ENCODE results near the gene IGFBP7.

The IGFBP7 gene

DNA sequence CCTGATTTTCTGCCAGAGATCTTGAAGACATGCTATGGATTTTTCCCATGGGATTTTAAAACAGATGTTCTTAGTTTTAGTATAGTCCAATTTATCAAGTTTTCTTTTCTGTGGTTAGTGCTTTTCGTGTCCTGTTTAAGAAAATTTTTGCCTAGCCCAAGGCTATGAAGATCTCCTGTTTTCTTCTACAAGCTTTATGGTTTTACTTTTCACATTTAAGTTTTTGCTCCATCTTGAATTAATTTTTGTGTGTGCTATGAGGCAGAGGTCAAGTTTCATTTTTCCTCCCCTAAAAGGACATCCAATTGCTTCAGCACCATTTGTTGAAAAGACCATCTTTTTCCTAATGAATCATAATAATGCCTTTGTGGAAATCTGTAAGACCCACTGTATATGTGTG is 65.9 kb downstream of the IGFBP7 start:
- DNase-seq (ENCODE audit: extremely low read depth in 1 of 2, low read depth in 1 of 2), result no peak

DNA sequence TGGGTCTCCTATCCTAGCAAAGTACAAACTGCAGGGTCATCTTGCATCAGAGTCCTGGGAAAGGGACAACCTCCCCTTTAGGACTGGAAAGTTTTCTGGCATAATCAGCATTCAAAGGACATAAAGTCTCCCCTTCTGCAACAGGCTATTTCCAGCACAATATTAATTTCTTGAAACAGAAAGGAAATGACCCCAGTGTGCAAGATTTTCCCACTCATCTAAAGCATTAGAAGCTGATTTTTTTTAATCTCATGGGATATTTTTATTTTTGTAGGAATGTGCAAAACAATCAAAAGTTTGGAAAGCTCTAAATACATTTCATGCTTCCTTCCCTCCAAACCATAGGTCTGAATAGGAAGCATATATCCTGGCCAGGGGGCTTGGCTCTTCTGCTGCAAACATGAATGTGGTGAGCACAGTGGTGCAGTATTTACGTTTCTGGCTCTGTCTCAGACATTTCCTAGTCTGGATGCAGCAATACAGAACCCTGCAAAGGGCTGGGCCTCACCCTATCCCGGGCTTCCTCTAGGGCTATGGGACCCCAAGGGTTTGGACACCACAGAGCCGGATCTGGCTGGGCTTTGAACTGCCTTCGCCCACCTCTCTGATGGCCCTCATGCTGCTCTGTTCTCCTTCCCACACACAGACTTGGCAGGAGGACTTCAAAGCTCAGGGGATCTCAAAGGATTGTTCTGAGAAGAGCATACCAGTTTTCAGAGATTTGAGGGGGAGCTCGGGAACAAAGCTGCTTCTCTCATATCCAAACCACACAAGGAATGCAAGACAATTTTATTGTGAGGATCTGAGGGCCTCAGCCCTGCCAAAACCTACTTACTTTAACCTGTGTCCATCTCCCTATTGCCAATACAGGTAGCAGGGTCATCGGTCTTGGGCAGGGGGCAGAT is 66.6 kb downstream of the IGFBP7 start:
- no peak for DNase-seq (ENCODE audit: extremely low read depth in 1 of 2, low read depth in 1 of 2)

DNA sequence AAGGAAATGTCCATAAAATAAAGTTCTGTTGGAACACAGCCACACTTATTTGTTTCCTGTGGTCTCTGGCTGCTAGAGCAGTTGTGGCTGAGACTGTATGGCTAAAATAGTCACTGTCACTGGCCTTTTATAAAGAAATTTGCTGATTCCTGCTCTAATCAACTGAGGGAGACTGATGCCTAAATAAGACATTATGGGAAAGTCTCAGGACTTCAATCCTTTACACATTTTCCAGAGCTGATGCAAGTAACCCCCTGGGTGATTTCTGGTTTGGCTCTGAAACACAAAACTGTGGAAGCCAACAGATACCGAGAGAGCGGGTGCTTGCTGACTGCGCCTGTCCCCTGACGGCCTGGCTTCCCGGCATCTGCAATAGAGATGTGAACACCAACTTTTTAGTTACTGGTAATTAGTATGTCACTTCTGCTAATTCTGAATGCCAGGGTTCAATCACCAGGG is 67.4 kb downstream of the IGFBP7 start:
- no peak for DNase-seq (ENCODE audit: extremely low read depth in 1 of 2, low read depth in 1 of 2)

DNA sequence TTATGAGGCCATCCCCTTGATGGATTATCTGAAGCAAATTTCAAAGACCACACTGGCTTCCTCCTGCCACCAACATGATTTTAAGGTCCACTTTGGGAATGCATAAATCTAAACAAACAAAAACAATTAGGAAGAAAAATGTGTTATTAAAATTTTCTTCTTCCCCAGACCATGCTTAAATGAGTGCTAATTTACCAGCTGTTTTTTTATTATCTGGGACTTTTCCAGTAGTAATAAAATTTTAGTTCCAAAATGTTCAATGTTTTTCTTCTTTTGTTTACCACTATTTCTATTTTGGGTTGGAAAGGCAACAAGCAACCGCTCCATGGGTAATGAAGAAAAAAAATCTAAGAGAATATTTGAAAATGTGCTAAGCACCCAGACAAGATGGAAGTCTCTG is 69.2 kb downstream of the IGFBP7 start:
- DNase-seq (ENCODE audit: extremely low read depth in 1 of 2, low read depth in 1 of 2), result no peak

- DNase-seq (ENCODE audit: extremely low read depth in 1 of 2, low read depth in 1 of 2), result no peak
Measured at GRCh38 chr4:57040510-57040909, 69.7 kb downstream of the IGFBP7 start.

GRCh38 chr4:57039345-57039744 is 70.8 kb downstream of the IGFBP7 start:
- DNase-seq (ENCODE audit: extremely low read depth in 1 of 2, low read depth in 1 of 2), result no peak

GRCh38 chr4:57037982-57038604 is 72.1 kb downstream of the IGFBP7 start:
- no peak for DNase-seq (ENCODE audit: extremely low read depth in 1 of 2, low read depth in 1 of 2)

DNA sequence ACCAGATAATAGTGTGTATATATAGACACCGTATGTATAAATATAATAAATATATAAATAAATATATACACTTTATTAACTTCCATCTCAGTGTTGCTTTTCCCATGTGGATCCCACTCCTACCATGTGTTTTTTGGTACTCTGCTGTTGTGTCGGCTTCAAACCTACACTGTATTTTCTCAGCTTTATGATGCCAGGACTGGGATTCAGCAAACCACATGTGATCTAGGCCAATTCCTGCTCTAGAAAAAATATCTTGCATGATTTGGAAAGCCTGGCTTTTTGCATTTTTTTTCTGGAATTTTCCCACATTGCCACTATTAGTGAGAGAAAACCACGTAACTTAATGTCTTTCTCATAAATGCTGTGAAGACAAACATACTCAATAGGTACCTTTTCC is 75.7 kb downstream of the IGFBP7 start:
- no peak for DNase-seq (ENCODE audit: extremely low read depth in 1 of 2, low read depth in 1 of 2)

- DNase-seq (ENCODE audit: extremely low read depth in 1 of 2, low read depth in 1 of 2), result no peak
Measured at GRCh38 chr4:57023104-57023503, 87.1 kb downstream of the IGFBP7 start.

GRCh38 chr4:57020467-57021101 is 89.6 kb downstream of the IGFBP7 start:
- no peak for DNase-seq (ENCODE audit: extremely low read depth in 1 of 2, low read depth in 1 of 2)

DNA sequence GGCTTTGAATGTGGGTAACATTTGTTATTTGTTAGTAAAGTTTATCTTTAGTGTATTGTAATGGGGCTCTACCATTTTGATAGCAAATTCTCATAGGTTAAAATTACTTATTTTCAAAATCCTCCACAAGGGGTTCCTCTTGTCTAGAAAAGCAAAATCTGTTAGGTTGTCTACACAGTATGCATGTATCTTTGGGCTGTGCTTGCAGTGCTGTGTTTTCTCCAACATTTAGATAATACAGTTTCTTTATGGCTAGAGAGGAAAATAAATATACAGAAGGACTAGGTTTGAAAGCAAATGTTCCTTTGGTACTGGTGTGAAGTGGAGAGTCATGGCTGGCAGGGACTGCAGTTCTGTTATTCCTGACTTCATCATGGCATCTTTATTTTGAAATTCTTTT is 91.2 kb downstream of the IGFBP7 start:
- DNase-seq (ENCODE audit: extremely low read depth in 1 of 2, low read depth in 1 of 2), result no peak

DNA sequence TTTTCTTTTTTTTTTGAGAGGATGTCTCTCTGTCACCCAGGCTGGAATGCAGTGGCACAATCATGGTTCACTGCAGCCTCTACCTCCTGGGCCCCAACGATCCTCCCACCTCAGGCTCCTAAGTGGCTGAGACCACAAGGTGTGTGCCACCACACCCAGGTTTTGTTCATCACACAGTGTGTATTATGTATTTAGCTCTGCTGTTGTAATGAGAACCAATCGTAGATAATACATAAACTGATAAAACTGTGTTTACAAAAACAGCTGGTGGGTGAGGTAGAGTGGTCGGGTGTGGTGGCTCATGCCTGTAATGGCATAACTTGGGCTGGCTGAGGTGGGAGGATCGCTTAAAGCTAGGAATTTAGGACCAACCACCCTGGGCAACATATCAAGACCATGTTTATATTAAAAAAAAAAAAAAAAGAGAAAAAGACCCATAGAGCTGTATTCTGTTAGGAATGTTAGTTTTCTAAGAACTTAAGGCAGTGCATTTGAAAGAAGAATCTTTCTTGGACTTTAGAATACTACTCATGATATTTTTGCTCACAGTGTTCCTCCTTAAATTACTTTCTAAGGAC is 96.6 kb downstream of the IGFBP7 start:
- DNase-seq (ENCODE audit: extremely low read depth in 1 of 2, low read depth in 1 of 2), result no peak

DNA sequence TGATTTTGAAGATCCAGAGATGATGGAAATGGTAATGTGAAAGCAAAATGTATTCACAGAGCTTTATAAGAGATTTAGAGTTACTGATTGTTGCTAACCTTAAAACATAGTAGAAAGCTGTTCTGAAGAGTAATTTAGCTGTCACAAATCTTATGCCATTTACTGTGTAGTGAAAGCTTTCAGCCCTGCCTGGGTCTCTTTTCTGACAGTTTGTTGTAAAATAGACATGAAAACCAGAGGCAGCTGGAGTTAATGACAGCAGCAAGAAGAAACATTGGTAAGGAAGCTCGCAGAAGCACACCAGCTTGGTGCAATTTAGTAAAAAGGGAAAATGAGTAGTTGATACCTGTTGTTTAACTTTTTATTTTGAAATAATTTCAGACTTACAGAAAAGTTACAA is 110.4 kb downstream of the IGFBP7 start:
- no peak for DNase-seq (ENCODE audit: extremely low read depth in 1 of 2, low read depth in 1 of 2)

DNA sequence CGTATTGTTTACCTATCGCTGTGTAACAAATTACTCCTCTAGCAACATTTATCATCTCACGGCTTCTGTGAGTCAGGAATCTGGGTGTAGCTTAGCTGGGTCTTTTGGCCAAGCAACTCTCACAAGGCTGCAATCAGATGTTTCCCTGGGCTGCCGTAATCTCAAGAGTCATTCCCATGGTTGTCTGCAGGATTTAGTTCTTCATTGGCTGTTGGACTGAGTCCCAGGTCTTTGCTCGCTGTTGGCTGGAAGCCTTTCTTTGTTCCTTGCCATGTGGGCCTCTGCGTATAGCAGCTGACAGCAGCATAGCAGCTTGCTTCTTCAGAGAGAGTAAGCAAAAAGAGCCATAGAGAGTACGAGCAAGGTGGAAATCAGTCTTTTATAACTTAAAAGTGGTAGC is 114.7 kb downstream of the IGFBP7 start:
- no peak for DNase-seq (ENCODE audit: extremely low read depth in 1 of 2, low read depth in 1 of 2)

DNA sequence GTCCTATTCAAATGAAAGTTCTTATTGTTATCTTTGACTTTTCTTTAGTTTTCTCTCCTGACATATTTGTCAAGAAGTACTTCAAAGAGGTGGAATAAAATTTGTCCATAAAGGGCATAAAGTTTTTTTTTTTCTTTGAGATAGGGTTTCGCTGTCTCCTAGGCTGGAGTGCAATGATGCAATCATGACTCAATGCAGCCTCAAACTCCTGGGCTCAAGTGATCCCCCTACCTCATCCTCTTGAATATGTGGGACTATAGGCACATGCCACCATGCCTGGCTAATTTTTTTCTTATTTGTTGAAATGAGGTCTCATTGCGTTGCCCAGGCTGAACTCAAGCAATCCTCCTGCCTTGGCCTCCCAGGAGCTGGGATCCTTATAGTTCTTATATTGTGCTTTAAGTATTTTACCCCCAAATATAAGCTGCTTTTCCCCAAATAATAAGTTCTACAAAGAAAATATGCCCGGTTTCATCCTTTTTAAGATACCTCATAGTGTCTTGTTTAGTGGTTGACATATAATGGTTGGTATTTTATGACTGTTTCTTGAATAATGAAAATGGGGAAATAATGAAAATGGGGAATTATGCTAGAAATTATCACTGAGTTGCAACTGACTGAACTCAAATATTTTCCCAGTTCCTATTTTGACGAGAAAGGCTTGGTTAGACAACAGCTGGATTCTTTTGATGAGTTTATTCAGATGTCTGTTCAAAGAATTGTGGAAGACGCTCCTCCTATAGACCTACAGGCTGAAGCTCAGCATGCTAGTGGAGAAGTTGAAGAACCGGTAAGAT is 119.9 kb downstream of the IGFBP7 start:
- no peak for DNase-seq (ENCODE audit: extremely low read depth in 1 of 2, low read depth in 1 of 2)

DNA sequence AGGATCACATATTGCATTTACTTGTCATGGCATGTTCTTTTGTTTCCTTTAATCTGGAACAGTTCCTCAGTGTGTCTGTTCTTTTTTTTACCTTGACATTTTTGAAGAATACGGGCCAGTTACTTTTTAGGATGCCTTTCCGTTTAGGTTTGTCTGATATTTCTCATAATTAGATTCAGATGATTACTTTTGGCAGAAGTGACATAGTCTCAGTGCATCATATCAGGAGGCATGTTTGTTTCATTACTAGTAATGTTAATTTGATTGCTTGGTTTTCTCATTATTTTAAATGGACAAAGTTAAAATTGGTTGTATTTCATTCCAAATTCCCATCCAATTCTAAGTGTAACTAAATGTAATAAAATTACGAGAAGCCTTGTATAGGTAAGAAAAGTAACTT is 123.2 kb downstream of the IGFBP7 start:
- no peak for DNase-seq (ENCODE audit: extremely low read depth in 1 of 2, low read depth in 1 of 2)

DNA sequence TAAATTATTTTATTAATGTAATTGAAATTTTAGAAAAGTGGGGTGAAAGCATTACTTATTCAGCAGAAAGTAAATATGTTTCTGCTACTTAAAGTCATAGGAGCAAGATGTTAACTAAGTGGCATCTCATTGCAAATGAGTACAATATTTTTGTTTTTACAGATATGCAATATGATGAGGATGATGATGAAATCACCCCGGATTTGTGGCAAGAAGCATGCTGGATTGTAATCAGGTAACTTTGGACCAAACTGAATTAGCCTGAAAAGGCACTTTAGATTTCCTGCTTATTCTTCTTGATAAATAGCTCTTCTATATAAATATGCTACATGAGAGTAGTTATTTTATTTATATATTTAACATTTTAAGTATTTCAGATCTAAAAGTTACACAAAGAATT is 124.0 kb downstream of the IGFBP7 start:
- DNase-seq (ENCODE audit: extremely low read depth in 1 of 2, low read depth in 1 of 2), result no peak

GRCh38 chr4:56981795-56982201 is 128.4 kb downstream of the IGFBP7 start:
- DNase-seq (ENCODE audit: extremely low read depth in 1 of 2, low read depth in 1 of 2), result no peak
